ENCODE measurements around the gene PPP3CB.
A peak's percentile ranks its signal among the peaks of the same experiment; 100 is the strongest.

The PPP3CB gene

GRCh38 chr10:73480158-73480557 lies 15.7 kb downstream of the PPP3CB start:
- peak; percentile 62 for DNase-seq (ENCODE audit: low read depth)

DNA sequence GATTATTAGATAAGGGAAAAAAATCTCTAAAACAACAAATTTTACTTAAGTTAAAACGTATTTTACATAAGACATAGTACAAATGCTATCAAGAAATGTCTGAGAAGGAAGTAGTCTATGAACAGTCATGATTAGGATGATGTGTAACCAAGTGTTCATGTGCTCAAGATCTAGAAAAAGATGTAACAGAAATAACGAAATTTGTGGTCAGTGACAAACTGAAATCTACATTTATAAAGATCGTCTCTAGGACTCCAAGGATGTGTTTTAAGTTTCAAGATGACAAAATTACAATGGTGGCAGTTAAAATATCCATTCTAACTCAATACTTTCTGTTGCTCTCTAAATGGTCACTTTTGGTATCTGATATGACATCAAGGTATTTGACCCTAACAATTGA lies 17.2 kb downstream of the PPP3CB start:
- no peak for DNase-seq (ENCODE audit: low read depth)

DNA sequence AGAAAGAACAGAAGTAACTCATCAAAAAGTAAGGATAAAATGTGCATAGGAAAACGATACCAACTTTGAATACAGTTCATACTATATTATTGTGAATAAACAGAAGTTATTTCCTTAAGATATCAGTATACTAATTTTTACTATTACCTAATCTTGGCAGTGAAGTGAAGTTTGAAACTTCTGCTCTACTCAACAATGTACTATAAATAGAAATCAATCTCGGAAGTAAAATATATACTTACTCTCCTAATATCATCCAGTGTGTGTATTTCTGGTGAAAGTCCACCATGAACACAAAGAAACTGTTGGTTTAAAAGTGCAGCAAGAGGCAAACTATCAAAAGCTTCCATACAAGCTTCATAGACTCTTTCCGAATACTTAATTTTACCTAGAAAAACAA lies 24.6 kb downstream of the PPP3CB start:
- no peak for DNase-seq (ENCODE audit: low read depth)

DNA sequence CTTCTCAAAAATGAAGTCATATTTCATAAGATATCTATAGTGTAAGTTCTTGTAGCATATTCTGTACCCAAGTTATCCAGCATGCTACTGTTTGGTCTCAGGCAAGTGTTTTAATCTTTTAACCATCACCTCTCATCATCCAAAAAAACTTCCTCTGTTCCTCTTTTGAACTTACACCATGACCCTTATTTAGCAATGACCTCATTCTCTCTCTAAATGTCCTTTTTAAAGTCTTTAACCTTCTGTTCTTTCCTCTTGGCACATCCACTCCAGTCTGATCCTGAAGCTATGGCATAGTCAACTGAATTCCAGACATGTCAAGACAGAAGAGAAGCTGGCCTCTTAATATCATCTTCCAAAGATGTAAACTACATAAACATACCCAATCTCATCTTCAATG lies 26.2 kb downstream of the PPP3CB start:
- DNase-seq (ENCODE audit: low read depth) = no peak

DNA sequence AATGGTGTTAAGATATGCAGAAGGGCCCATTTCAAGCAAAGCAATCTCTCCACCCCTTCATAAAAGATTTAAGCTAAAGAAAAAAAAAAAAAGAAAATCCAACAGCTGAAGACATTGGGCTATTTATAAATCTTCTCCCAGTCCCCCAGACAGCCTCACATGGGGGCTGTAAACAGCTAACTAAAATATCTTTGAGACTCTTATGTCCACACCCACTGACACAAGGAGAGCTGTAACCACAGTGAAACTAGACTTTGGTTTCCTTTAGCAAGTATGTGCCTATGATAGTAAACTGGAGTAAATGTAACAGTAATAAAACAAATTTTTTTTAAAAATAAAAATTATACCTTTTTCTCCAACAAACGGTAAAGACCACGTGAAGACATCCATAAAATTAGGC lies 28.6 kb downstream of the PPP3CB start:
- no peak for DNase-seq (ENCODE audit: low read depth)

GRCh38 chr10:73465978-73466726 lies 29.7 kb downstream of the PPP3CB start:
- DNase-seq (ENCODE audit: low read depth) = no peak

- DNase-seq (ENCODE audit: low read depth) = no peak
Observed at GRCh38 chr10:73460897-73461296, 34.9 kb downstream of the PPP3CB start.

DNA sequence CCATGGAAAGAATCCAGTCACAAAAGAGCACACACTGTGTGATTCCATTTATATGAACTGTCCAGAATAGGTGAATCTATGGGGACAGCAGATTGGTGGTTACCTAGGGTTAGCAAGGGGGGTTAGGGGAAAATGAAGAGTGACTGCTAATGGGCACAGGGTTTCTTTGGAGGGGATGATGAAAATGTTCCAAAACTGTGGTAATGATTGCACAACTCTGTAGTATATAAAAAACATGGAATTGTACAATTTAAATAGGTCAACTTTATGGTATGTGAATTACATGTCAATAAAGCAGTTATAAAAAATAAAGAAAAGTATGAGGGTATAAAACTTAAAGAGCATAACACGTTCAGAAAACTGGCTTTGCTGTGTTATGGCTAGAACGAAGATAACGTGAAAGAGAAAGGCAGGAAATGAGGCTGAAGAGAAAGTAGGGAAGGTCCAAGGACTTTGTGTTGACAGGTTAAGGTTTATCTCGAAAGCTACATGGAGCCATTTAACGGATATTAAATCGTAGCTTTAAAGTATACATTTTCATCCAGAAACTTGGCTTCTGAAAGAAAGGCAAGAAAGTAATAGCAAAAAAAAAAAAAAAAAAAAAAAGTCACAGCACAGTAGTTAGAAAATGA lies 36.0 kb downstream of the PPP3CB start:
- DNase-seq (ENCODE audit: low read depth) = no peak

- DNase-seq (ENCODE audit: low read depth) = no peak
Observed at GRCh38 chr10:73456187-73456890, 39.5 kb downstream of the PPP3CB start.

GRCh38 chr10:73449113-73449512 lies 46.7 kb downstream of the PPP3CB start:
- no peak for DNase-seq (ENCODE audit: low read depth)

GRCh38 chr10:73448384-73448783 lies 47.4 kb downstream of the PPP3CB start:
- no peak for DNase-seq (ENCODE audit: low read depth)

GRCh38 chr10:73446926-73447325 lies 48.9 kb downstream of the PPP3CB start:
- DNase-seq (ENCODE audit: low read depth) = no peak

GRCh38 chr10:73444457-73444856 lies 51.4 kb downstream of the PPP3CB start:
- no peak for DNase-seq (ENCODE audit: low read depth)

GRCh38 chr10:73439605-73440312 lies 56.1 kb downstream of the PPP3CB start:
- DNase-seq (ENCODE audit: low read depth) = peak; percentile 73

- DNase-seq (ENCODE audit: low read depth) = peak; percentile 50
Observed at GRCh38 chr10:73439055-73439454, 56.8 kb downstream of the PPP3CB start.

DNA sequence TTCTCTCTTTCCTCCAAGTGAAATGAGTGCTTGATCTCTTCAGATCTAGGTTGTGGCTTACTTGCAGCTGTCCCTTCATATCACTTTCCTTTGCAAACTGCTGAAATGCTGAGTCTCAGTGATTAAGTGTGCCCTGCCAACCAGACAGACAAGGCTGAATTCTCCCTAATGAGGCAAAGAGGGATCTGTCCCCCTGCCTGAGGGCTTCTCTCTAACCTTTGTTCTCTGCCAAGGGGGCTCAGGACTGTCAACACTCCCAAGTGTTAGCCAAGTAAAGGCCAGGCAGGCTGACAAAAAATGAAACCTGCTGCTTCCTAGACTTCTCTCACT lies 62.3 kb downstream of the PPP3CB start, which contains the start of gene MSS51:
Gene MSS51 (minus strand): TSS at position 24 of the 330 bp plus-strand sequence. CDS start 5,277 bp downstream, outside the sequence.
- no peak for DNase-seq (ENCODE audit: low read depth)

DNA sequence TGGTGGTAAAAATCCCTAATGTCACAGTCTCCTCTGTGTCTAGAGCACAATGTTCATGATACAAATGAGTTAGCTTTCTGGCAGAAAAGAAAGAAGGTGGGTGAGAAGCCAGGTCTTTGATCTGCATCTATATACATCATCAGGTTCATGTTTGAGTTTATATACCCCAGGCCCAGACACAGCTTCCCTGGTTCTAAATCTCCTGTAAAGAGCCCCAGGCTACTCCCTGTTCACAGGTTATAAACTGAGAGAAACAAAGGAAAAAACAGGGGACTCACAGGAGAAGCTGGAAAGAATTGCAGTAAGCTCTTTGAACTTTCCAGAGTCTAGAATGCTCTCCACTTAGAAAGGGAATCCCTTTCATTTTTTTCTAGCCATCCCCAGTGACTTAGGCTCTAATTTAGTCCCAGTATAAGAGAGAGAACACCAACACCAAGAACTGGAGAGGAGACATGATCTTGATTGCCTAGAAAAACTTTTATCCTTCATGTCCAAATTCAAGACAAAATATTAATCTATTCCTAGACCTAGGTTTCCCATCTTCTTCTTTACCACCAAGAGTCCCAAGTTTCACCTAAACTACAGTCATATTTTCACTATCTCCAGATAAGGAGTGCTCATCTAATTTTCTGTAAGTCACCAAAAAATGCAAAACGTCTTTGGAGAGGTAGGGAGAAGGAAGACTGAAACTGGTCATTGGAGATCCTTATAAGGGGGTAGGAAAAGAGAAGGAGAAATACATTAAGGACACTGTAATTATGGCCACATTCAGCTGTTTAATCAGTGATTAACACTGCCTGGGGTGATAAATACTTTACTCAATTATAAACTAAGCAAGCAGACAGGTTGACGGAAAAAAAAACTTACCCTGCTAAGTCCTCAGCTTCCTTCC lies 62.9 kb downstream of the PPP3CB start:
- no peak for DNase-seq (ENCODE audit: low read depth)

- no peak for DNase-seq (ENCODE audit: low read depth)
Observed at GRCh38 chr10:73426318-73426717, 69.5 kb downstream of the PPP3CB start.

- no peak for DNase-seq (ENCODE audit: low read depth)
Observed at GRCh38 chr10:73424478-73424877, 71.3 kb downstream of the PPP3CB start.

DNA sequence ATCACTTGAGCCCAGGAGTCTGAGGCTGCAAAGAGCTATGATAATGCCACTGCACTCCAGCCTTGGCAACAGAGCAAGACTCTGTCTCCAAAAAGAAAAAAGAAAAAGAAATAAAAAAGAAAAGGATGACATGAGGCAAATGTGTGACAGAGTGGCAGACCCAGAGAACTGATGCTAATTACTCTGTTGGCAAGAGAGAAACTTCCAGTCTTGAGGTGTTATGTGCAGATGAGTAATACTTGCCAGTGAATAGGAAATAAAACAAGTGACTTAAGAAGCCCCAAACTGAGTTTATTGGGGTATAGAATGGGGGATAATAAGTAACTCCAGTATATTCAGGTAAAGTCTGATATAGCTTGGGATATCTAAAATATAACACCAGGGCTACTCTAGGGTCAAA lies 72.5 kb downstream of the PPP3CB start:
- DNase-seq (ENCODE audit: low read depth) = no peak

GRCh38 chr10:73416571-73416970 lies 79.3 kb downstream of the PPP3CB start:
- DNase-seq (ENCODE audit: low read depth) = no peak
